Measurements from ENCODE around the gene APBB3. TPM values are rescaled to one million over a fixed set of nuclear protein-coding genes. Genes with fewer than 3 reads are reported as not detected.
A peak's percentile ranks its signal among the peaks of the same experiment; 100 is the strongest.

APBB3 gene
- total RNA-seq, 1 experiment from 2014 or later = 25.1 TPM

- no peak for TF ChIP-seq CTCF (IDR thresholded peaks at IDR 0.05; ENCODE audit: insufficient read depth in 1 of 2, low read depth in 1 of 2, low read length in 1 of 2, severe bottlenecking in 1 of 2, unreplicated experiment in 1 of 2)
- DNase-seq = no peak
- CTCF ChIA-PET = interaction anchor here (0.9 to 1.3 kb wide), 3 partner anchors 10 to 1006 kb away, joined by 3 to 10 read pairs (median 4); partner anchors contain the start of gene EIF4EBP3
- POLR2A ChIA-PET = interaction anchor here (0.5 to 1.6 kb wide), 8 partner anchors 10 to 142 kb away, joined by 3 to 29 read pairs (median 6); partner anchors contain the start of genes EIF4EBP3, HARS1, HARS2 and IK
- Mint-ChIP-seq H3K36me3 (ENCODE audit: insufficient read depth, unreplicated experiment) (peaks cover 52% of the 10 kb centered on the region), H3K27ac (ENCODE audit: unreplicated experiment) (peak overlapping the region; percentile 91), H3K9me3 (ENCODE audit: unreplicated experiment) (no peaks in the 10 kb centered on the region), H3K4me3 (ENCODE audit: unreplicated experiment) (peak overlapping the region; percentile 87), H3K4me1 (ENCODE audit: low read depth, unreplicated experiment) (peaks cover 35% of the 10 kb centered on the region), H3K27me3 (ENCODE audit: insufficient read depth, unreplicated experiment) (no peaks in the 10 kb centered on the region)
- intact Hi-C loops (cut with micrococcal nuclease; ENCODE audit: unreplicated experiment) = loop anchor here (1.0 to 5.0 kb wide), 4 partner anchors 11 to 156 kb away; partner anchors contain the start of genes ANKHD1, EIF4EBP3, IK and NDUFA2
- Histone ChIP-seq H3K9me3 (no peaks in the 10 kb centered on the region), H3K36me3 (ENCODE audit: control insufficient read depth, insufficient read depth, low read length) (no peaks in the 10 kb centered on the region; the same call in 1 of the 2 replicates), H3K4me3 (ENCODE audit: low read depth, low read length) (no peak overlapping the region), H3K4me1 (peaks cover 14% of the 10 kb centered on the region; the same call in 1 of the 2 replicates), H3K27me3 (replicated peaks; ENCODE audit: control insufficient read depth, insufficient read depth, low read length) (no peaks in the 10 kb centered on the region)
- BruUV-seq (replicated peaks) = no TSS peak
These were observed 6.4 kb downstream of the APBB3 start for GRCh38 chr5:140557965-140558364.

GRCh38 chr5:140557136-140557805, 7.1 kb downstream of the APBB3 start, which contains the start of gene SRA1:
Gene SRA1, minus strand, starts transcription at chr5:140557473. Its CDS starts 21 bp downstream, at chr5:140557452.
- Histone ChIP-seq H3K9me3 (no peaks in the 10 kb centered on the region), H3K4me3 (ENCODE audit: low read depth, low read length) (peak within 1 kb of the TSS; percentile 79), H3K27me3 (replicated peaks; ENCODE audit: control insufficient read depth, insufficient read depth, low read length) (no peaks in the 10 kb centered on the region), H3K36me3 (ENCODE audit: control insufficient read depth, insufficient read depth, low read length) (no peaks in the 10 kb centered on the region; the same call in 1 of the 2 replicates), H3K4me1 (peaks cover 14% of the 10 kb centered on the region; the same call in 1 of the 2 replicates)
- DNase-seq = peak; percentile 93 to 94
- no peaks in the 10 kb centered on the region for H3K9me3 Mint-ChIP-seq (ENCODE audit: unreplicated experiment)
- H3K27ac Mint-ChIP-seq (ENCODE audit: unreplicated experiment) = peak within 1 kb of the TSS; percentile 91
- peaks cover 56% of the 10 kb centered on the region for H3K36me3 Mint-ChIP-seq (ENCODE audit: insufficient read depth, unreplicated experiment)
- H3K4me3 Mint-ChIP-seq (ENCODE audit: unreplicated experiment) = peak within 1 kb of the TSS; percentile 87
- intact Hi-C loops (cut with micrococcal nuclease; ENCODE audit: unreplicated experiment) = loop anchor here (1.0 to 5.0 kb wide), 4 partner anchors 10 to 155 kb away; partner anchors contain the start of genes ANKHD1, EIF4EBP3, IK and NDUFA2
- no peaks in the 10 kb centered on the region for H3K27me3 Mint-ChIP-seq (ENCODE audit: insufficient read depth, unreplicated experiment)
- H3K4me1 Mint-ChIP-seq (ENCODE audit: low read depth, unreplicated experiment) = peaks cover 35% of the 10 kb centered on the region
- ChIA-PET POLR2A (interaction anchor here (0.5 to 1.6 kb wide), 12 partner anchors 10 to 179 kb away, joined by 3 to 29 read pairs (median 4); partner anchors contain the start of genes CD14, EIF4EBP3, HARS1 and HARS2), CTCF (interaction anchor here (0.9 to 1.3 kb wide), 3 partner anchors 10 to 1007 kb away, joined by 3 to 10 read pairs (median 4); partner anchors contain the start of gene EIF4EBP3)
- BruUV-seq (replicated peaks) = no TSS peak
- peak in 1 of 2 experiments; percentile 1 for TF ChIP-seq CTCF (IDR thresholded peaks at IDR 0.05; ENCODE audit: insufficient read depth in 1 of 2, low read depth in 1 of 2, low read length in 1 of 2, severe bottlenecking in 1 of 2, unreplicated experiment in 1 of 2)

GRCh38 chr5:140556438-140556837, 8.0 kb downstream of the APBB3 start:
- Histone ChIP-seq H3K4me1 (peaks cover 14% of the 10 kb centered on the region; the same call in 1 of the 2 replicates), H3K27me3 (replicated peaks; ENCODE audit: control insufficient read depth, insufficient read depth, low read length) (no peaks in the 10 kb centered on the region), H3K4me3 (ENCODE audit: low read depth, low read length) (peak overlapping the region; percentile 79), H3K36me3 (ENCODE audit: control insufficient read depth, insufficient read depth, low read length) (no peaks in the 10 kb centered on the region; the same call in none of the 2 replicates), H3K9me3 (no peaks in the 10 kb centered on the region)
- H3K4me1 Mint-ChIP-seq (ENCODE audit: low read depth, unreplicated experiment) = peaks cover 35% of the 10 kb centered on the region
- no peak for DNase-seq
- H3K9me3 Mint-ChIP-seq (ENCODE audit: unreplicated experiment) = no peaks in the 10 kb centered on the region
- no peak for TF ChIP-seq CTCF (IDR thresholded peaks at IDR 0.05; ENCODE audit: insufficient read depth in 1 of 2, low read depth in 1 of 2, low read length in 1 of 2, severe bottlenecking in 1 of 2, unreplicated experiment in 1 of 2)
- H3K36me3 Mint-ChIP-seq (ENCODE audit: insufficient read depth, unreplicated experiment) = peaks cover 63% of the 10 kb centered on the region
- BruUV-seq (replicated peaks) = TSS peak; percentile 65
- no peaks in the 10 kb centered on the region for H3K27me3 Mint-ChIP-seq (ENCODE audit: insufficient read depth, unreplicated experiment)
- peak overlapping the region; percentile 87 for H3K4me3 Mint-ChIP-seq (ENCODE audit: unreplicated experiment)
- CTCF ChIA-PET = no interaction called here
- H3K27ac Mint-ChIP-seq (ENCODE audit: unreplicated experiment) = peak overlapping the region; percentile 91
- intact Hi-C loops (cut with micrococcal nuclease; ENCODE audit: unreplicated experiment) = loop anchor here (5.0 kb wide), 1 partner anchor 154 kb away; the partner anchor contains the start of gene ANKHD1
- POLR2A ChIA-PET = interaction anchor here (0.6 to 1.6 kb wide), 2 partner anchors 9 to 91 kb away, joined by 3 to 29 read pairs; partner anchors contain the start of genes EIF4EBP3 and NDUFA2
